ENCODE data around the gene RMRP. TPM values are rescaled to one million over a fixed set of nuclear protein-coding genes. Genes with fewer than 3 reads are reported as not detected.
"Not testable (repeated sequence)": the region's sequence is repeated elsewhere in the genome, so short reads cannot be mapped to it uniquely, and the experiment has no call there.

Gene RMRP
- total RNA-seq, 2 donors from 2014 or later, result 17,358 to 20,060 TPM

DNA sequence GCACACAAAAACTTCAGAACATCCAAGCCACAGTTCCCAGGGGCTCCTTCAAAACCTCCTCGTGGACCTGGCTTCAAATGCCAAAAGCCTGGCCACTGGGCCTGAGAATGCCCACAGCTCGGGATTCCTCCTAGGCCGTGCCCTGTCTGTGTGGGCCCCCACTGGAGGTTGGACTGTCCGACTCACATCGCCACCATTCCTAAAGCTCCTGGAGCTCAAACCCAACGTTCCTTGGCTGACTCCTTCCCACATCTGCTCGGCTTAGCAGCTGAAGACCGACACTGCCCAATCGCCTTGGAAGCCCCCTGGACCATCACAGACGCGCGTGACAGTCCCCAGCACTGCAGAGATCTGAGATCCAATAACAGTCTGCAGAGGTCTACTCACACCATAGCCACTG is 14.8 kb downstream of the RMRP start:
- Histone ChIP-seq H3K27ac (ENCODE audit: low read depth, low read length) (no peak overlapping the region), H3K27me3 (ENCODE audit: control insufficient read depth, insufficient read depth, low read length, poor library complexity, severe bottlenecking) (no peaks in the 10 kb centered on the region), H3K36me3 (ENCODE audit: control insufficient read depth, insufficient read depth, low read length) (no peaks in the 10 kb centered on the region), H3K9ac (ENCODE audit: extremely low read depth, low read length, poor library complexity, severe bottlenecking) (no peak overlapping the region), H3K4me1 (ENCODE audit: control insufficient read depth, insufficient read depth, low read length) (no peaks in the 10 kb centered on the region), H3K4me3 (ENCODE audit: low read length) (no peak overlapping the region), H3K9me3 (ENCODE audit: control insufficient read depth, low read length) (no peaks in the 10 kb centered on the region)
- peaks cover 7% of the 10 kb centered on the region for H3K27me3 Mint-ChIP-seq (ENCODE audit: insufficient read depth)
- no peak overlapping the region for H3K4me3 Mint-ChIP-seq
- peaks cover 8% of the 10 kb centered on the region for H3K9me3 Mint-ChIP-seq
- H3K4me1 Mint-ChIP-seq, result no peaks in the 10 kb centered on the region
- WGBS, 2 experiments (ENCODE audit: insufficient coverage in 1 of 2, insufficient read length in 1 of 2), result 88 to 94% methylated on average over 11 to 12 of the region's 12 CpGs
- TF ChIP-seq, protein P1, sequence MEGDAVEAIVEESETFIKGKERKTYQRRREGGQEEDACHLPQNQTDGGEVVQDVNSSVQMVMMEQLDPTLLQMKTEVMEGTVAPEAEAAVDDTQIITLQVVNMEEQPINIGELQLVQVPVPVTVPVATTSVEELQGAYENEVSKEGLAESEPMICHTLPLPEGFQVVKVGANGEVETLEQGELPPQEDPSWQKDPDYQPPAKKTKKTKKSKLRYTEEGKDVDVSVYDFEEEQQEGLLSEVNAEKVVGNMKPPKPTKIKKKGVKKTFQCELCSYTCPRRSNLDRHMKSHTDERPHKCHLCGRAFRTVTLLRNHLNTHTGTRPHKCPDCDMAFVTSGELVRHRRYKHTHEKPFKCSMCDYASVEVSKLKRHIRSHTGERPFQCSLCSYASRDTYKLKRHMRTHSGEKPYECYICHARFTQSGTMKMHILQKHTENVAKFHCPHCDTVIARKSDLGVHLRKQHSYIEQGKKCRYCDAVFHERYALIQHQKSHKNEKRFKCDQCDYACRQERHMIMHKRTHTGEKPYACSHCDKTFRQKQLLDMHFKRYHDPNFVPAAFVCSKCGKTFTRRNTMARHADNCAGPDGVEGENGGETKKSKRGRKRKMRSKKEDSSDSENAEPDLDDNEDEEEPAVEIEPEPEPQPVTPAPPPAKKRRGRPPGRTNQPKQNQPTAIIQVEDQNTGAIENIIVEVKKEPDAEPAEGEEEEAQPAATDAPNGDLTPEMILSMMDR (conservative IDR thresholded peaks at IDR 0.05), result no peak
- H3K27ac Mint-ChIP-seq, result no peak overlapping the region
- peaks cover 15% of the 10 kb centered on the region for H3K36me3 Mint-ChIP-seq (ENCODE audit: low read depth)
- DNase-seq, result no peak

DNA sequence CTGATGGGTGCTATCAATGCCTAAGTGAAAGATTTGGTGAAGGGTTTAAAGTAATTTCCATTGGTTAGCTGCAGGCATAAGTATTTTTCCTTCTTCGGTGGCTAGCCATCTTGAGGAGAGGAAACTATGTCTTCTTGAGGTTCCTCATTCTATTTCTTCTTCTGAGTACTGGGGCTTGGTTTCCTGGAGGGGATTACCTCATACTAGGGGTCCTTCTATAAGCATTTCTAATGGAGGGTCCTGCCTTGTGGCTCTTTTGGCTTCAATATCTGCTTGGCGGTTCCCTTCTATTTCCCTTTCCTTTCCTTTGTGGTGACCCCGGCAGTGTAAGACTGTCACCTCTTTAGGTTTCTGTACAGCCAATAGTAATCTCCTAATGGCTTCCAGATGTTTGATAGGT is 16.3 kb downstream of the RMRP start:
- not testable (repeated sequence) for H3K4me1 Mint-ChIP-seq; H3K4me1 ChIP-seq (ENCODE audit: control insufficient read depth, insufficient read depth, low read length); H3K27me3 Mint-ChIP-seq (ENCODE audit: insufficient read depth); H3K36me3 ChIP-seq (ENCODE audit: control insufficient read depth, insufficient read depth, low read length); H3K27ac Mint-ChIP-seq; H3K4me3 Mint-ChIP-seq; H3K4me3 ChIP-seq (ENCODE audit: low read length); DNase-seq; H3K27ac ChIP-seq (ENCODE audit: low read depth, low read length); H3K9ac ChIP-seq (ENCODE audit: extremely low read depth, low read length, poor library complexity, severe bottlenecking); H3K9me3 ChIP-seq (ENCODE audit: control insufficient read depth, low read length); H3K27me3 ChIP-seq (ENCODE audit: control insufficient read depth, insufficient read depth, low read length, poor library complexity, severe bottlenecking)
- WGBS, 2 experiments (ENCODE audit: insufficient coverage in 1 of 2, insufficient read length in 1 of 2), result 100% methylated on average over 1 to 3 of the region's 3 CpGs
- H3K9me3 Mint-ChIP-seq, result peaks cover 20% of the 10 kb centered on the region
- peaks cover 15% of the 10 kb centered on the region for H3K36me3 Mint-ChIP-seq (ENCODE audit: low read depth)

- Mint-ChIP-seq H3K36me3 (ENCODE audit: low read depth) (peaks cover 15% of the 10 kb centered on the region), H3K9me3 (peaks cover 20% of the 10 kb centered on the region)
- not testable (repeated sequence) for H3K4me3 Mint-ChIP-seq; H3K4me1 ChIP-seq (ENCODE audit: control insufficient read depth, insufficient read depth, low read length); H3K9me3 ChIP-seq (ENCODE audit: control insufficient read depth, low read length); H3K27ac Mint-ChIP-seq; H3K27me3 Mint-ChIP-seq (ENCODE audit: insufficient read depth); H3K4me3 ChIP-seq (ENCODE audit: low read length); DNase-seq; H3K4me1 Mint-ChIP-seq; H3K27ac ChIP-seq (ENCODE audit: low read depth, low read length); H3K36me3 ChIP-seq (ENCODE audit: control insufficient read depth, insufficient read depth, low read length); H3K27me3 ChIP-seq (ENCODE audit: control insufficient read depth, insufficient read depth, low read length, poor library complexity, severe bottlenecking); H3K9ac ChIP-seq (ENCODE audit: extremely low read depth, low read length, poor library complexity, severe bottlenecking)
- 95 to 97% methylated on average over 15 of the region's 15 CpGs for WGBS, 2 experiments (ENCODE audit: insufficient coverage in 1 of 2, insufficient read length in 1 of 2)
Observed at GRCh38 chr9:35640431-35640830, 17.4 kb downstream of the RMRP start.

GRCh38 chr9:35639631-35640030 is 18.2 kb downstream of the RMRP start:
- Histone ChIP-seq H3K9me3 (ENCODE audit: control insufficient read depth, low read length) (no peaks in the 10 kb centered on the region), H3K4me3 (ENCODE audit: low read length) (no peak overlapping the region), H3K9ac (ENCODE audit: extremely low read depth, low read length, poor library complexity, severe bottlenecking) (no peak overlapping the region), H3K4me1 (ENCODE audit: control insufficient read depth, insufficient read depth, low read length) (no peaks in the 10 kb centered on the region), H3K36me3 (ENCODE audit: control insufficient read depth, insufficient read depth, low read length) (no peaks in the 10 kb centered on the region), H3K27ac (ENCODE audit: low read depth, low read length) (no peak overlapping the region), H3K27me3 (ENCODE audit: control insufficient read depth, insufficient read depth, low read length, poor library complexity, severe bottlenecking) (no peaks in the 10 kb centered on the region)
- TF ChIP-seq, protein P1 (conservative IDR thresholded peaks at IDR 0.05), result no peak
- 86% methylated on average over 1 of the region's 1 CpG; no CpG with 5 or more reads in 1 of the 2 experiments for WGBS, 2 experiments (ENCODE audit: insufficient coverage in 1 of 2, insufficient read length in 1 of 2)
- no peak overlapping the region for H3K27ac Mint-ChIP-seq
- H3K9me3 Mint-ChIP-seq, result peaks cover 20% of the 10 kb centered on the region
- H3K4me1 Mint-ChIP-seq, result no peaks in the 10 kb centered on the region
- H3K36me3 Mint-ChIP-seq (ENCODE audit: low read depth), result peaks cover 15% of the 10 kb centered on the region
- H3K4me3 Mint-ChIP-seq, result no peak overlapping the region
- no peak for DNase-seq
- H3K27me3 Mint-ChIP-seq (ENCODE audit: insufficient read depth), result peaks cover 4% of the 10 kb centered on the region

GRCh38 chr9:35639225-35639624 is 18.6 kb downstream of the RMRP start:
- not testable (repeated sequence) for H3K36me3 ChIP-seq (ENCODE audit: control insufficient read depth, insufficient read depth, low read length); H3K4me3 Mint-ChIP-seq; H3K27me3 ChIP-seq (ENCODE audit: control insufficient read depth, insufficient read depth, low read length, poor library complexity, severe bottlenecking); H3K4me1 ChIP-seq (ENCODE audit: control insufficient read depth, insufficient read depth, low read length); H3K9me3 ChIP-seq (ENCODE audit: control insufficient read depth, low read length); DNase-seq; H3K27ac ChIP-seq (ENCODE audit: low read depth, low read length); H3K27me3 Mint-ChIP-seq (ENCODE audit: insufficient read depth); H3K4me1 Mint-ChIP-seq; H3K27ac Mint-ChIP-seq; H3K4me3 ChIP-seq (ENCODE audit: low read length); H3K9ac ChIP-seq (ENCODE audit: extremely low read depth, low read length, poor library complexity, severe bottlenecking)
- Mint-ChIP-seq H3K9me3 (peaks cover 20% of the 10 kb centered on the region), H3K36me3 (ENCODE audit: low read depth) (peaks cover 15% of the 10 kb centered on the region)
- 100% methylated on average over 1 of the region's 1 CpG; no CpG with 5 or more reads in 1 of the 2 experiments for WGBS, 2 experiments (ENCODE audit: insufficient coverage in 1 of 2, insufficient read length in 1 of 2)

DNA sequence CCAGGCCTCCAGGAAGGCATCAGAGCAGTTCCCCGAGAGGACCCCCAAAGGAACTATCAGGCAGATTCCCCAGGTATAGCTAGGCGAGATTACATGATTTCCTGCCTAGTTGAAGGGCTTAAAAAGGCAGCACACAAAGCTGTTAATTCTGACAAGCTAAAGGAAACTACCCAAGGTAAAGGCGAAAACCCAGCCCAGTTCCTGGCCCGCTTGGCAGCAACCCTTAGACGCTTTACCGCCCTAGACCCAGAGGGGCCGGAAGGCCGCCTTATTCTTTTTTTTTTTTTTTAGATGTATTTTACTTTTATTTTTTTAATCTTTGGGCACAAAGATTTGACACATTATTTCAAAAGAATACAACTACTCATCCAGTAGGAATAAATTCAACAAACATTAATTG is 19.1 kb downstream of the RMRP start:
- DNase-seq; H3K4me1 ChIP-seq (ENCODE audit: control insufficient read depth, insufficient read depth, low read length); H3K27ac ChIP-seq (ENCODE audit: low read depth, low read length); H3K4me3 ChIP-seq (ENCODE audit: low read length); H3K9me3 ChIP-seq (ENCODE audit: control insufficient read depth, low read length); H3K27me3 Mint-ChIP-seq (ENCODE audit: insufficient read depth); H3K9ac ChIP-seq (ENCODE audit: extremely low read depth, low read length, poor library complexity, severe bottlenecking); H3K4me1 Mint-ChIP-seq; H3K27me3 ChIP-seq (ENCODE audit: control insufficient read depth, insufficient read depth, low read length, poor library complexity, severe bottlenecking); H3K27ac Mint-ChIP-seq; H3K36me3 ChIP-seq (ENCODE audit: control insufficient read depth, insufficient read depth, low read length); H3K4me3 Mint-ChIP-seq: not testable (repeated sequence)
- H3K9me3 Mint-ChIP-seq, result peaks cover 20% of the 10 kb centered on the region
- 90 to 100% methylated on average over 1 to 5 of the region's 8 CpGs for WGBS, 2 experiments (ENCODE audit: insufficient coverage in 1 of 2, insufficient read length in 1 of 2)
- peaks cover 15% of the 10 kb centered on the region for H3K36me3 Mint-ChIP-seq (ENCODE audit: low read depth)

Measured in endodermal cell (in vitro differentiated cells).